HEK293 (cell line): ENCODE measurements around the gene ZNF106.
A peak's percentile ranks its signal among the peaks of the same experiment; 100 is the strongest.

Source experiments
- BCL11B ChIP-seq: fragments of 450-650 bp; formaldehyde crosslinking; IDR thresholded peaks from 2 replicates; pipeline ENCODE4 v1.5.1; 2016; ENCODE audit warnings: low read depth, missing biosample characterization, missing genetic modification characterization
- KLF1 ChIP-seq: fragments of 450-650 bp; formaldehyde crosslinking; IDR thresholded peaks from 2 replicates; pipeline ENCODE4 v1.5.1; 2016; ENCODE audit warnings: missing biosample characterization, missing genetic modification characterization
- KLF17 ChIP-seq: fragments of 450-650 bp; formaldehyde crosslinking; IDR thresholded peaks from 2 replicates; pipeline ENCODE4 v1.5.1; 2016; ENCODE audit warnings: missing biosample characterization, missing genetic modification characterization
- OVOL3 ChIP-seq: fragments of 450-650 bp; formaldehyde crosslinking; IDR thresholded peaks from 2 replicates; pipeline ENCODE4 v1.5.1; 2016; ENCODE audit warnings: missing biosample characterization, missing genetic modification characterization
- SALL2 ChIP-seq: fragments of 450-650 bp; formaldehyde crosslinking; IDR thresholded peaks from 2 replicates; pipeline ENCODE4 v1.5.0; 2017; ENCODE audit warnings: missing biosample characterization, mild to moderate bottlenecking, missing genetic modification characterization, borderline replicate concordance
- YY1 ChIP-seq: fragments of 450-650 bp; formaldehyde crosslinking; IDR thresholded peaks from 2 replicates; pipeline ENCODE4 v1.5.1; 2018; ENCODE audit warnings: missing biosample characterization, missing genetic modification characterization
- ZBTB21 ChIP-seq: fragments of 450-650 bp; formaldehyde crosslinking; IDR thresholded peaks from 2 replicates; pipeline ENCODE4 v1.5.1; 2017; ENCODE audit warnings: missing biosample characterization, missing genetic modification characterization
- ZFP69B ChIP-seq: fragments of 450-650 bp; formaldehyde crosslinking; IDR thresholded peaks from 2 replicates; pipeline ENCODE4 v1.5.1; 2016; ENCODE audit warnings: missing biosample characterization, missing genetic modification characterization
- ZNF112 ChIP-seq: fragments of 450-650 bp; formaldehyde crosslinking; IDR thresholded peaks from 2 replicates; pipeline ENCODE4 v1.5.0; 2017; ENCODE audit warnings: missing biosample characterization, missing genetic modification characterization
- ZNF184 ChIP-seq: fragments of 450-650 bp; IDR thresholded peaks from 2 replicates; pipeline ENCODE4 v1.5.1; 2018; ENCODE audit warnings: missing biosample characterization, mild to moderate bottlenecking, missing genetic modification characterization
- ZNF19 ChIP-seq: fragments of 450-650 bp; formaldehyde crosslinking; IDR thresholded peaks from 2 replicates; pipeline ENCODE4; 2016; ENCODE audit warnings: missing biosample characterization, missing genetic modification characterization, low read depth
- ZNF23 ChIP-seq: fragments of 450-650 bp; formaldehyde crosslinking; IDR thresholded peaks from 2 replicates; pipeline ENCODE4 v1.5.1; 2016; ENCODE audit warnings: missing biosample characterization, missing genetic modification characterization, borderline replicate concordance
- ZNF341 ChIP-seq: fragments of 450-650 bp; formaldehyde crosslinking; IDR thresholded peaks from 2 replicates; pipeline ENCODE4; 2016; ENCODE audit warnings: low read depth, missing biosample characterization, missing genetic modification characterization
- ZNF366 ChIP-seq: fragments of 450-650 bp; formaldehyde crosslinking; conservative IDR thresholded peaks from 2 replicates; pipeline ENCODE4 v1.5.1; 2016; ENCODE audit warnings: missing biosample characterization, missing genetic modification characterization
- ZNF416 ChIP-seq: fragments of 450-650 bp; formaldehyde crosslinking; IDR thresholded peaks from 2 replicates; pipeline ENCODE4 v1.5.1; 2016; ENCODE audit warnings: missing biosample characterization, missing genetic modification characterization
- ZNF473 ChIP-seq: fragments of 450-650 bp; formaldehyde crosslinking; IDR thresholded peaks from 2 replicates; pipeline ENCODE4 v1.5.1; 2017; ENCODE audit warnings: missing biosample characterization, missing genetic modification characterization
- ZNF48 ChIP-seq: fragments of 450-650 bp; formaldehyde crosslinking; IDR thresholded peaks from 2 replicates; pipeline ENCODE4 v1.5.1; 2016; ENCODE audit warnings: missing biosample characterization, missing genetic modification characterization
- ZNF549 ChIP-seq: fragments of 450-650 bp; IDR thresholded peaks from 2 replicates; pipeline ENCODE4 v1.5.1; 2018; ENCODE audit warnings: missing biosample characterization, missing genetic modification characterization, mild to moderate bottlenecking, inconsistent platforms, moderate library complexity
- ZNF555 ChIP-seq: fragments of 450-650 bp; formaldehyde crosslinking; conservative IDR thresholded peaks from 2 replicates; pipeline ENCODE4 v1.5.1; 2017; ENCODE audit warnings: missing biosample characterization, mild to moderate bottlenecking, missing genetic modification characterization, inconsistent platforms
- ZNF558 ChIP-seq: fragments of 450-650 bp; formaldehyde crosslinking; IDR thresholded peaks from 2 replicates; pipeline ENCODE4 v1.5.1; 2016; ENCODE audit warnings: missing biosample characterization, missing genetic modification characterization
- ZNF600 ChIP-seq: fragments of 450-650 bp; formaldehyde crosslinking; IDR thresholded peaks from 2 replicates; pipeline ENCODE4 v1.5.1; 2016; ENCODE audit warnings: missing biosample characterization, missing genetic modification characterization
- ZNF830 ChIP-seq: fragments of 450-650 bp; IDR thresholded peaks from 2 replicates; pipeline ENCODE4 v1.5.0; 2018; ENCODE audit warnings: missing biosample characterization, missing genetic modification characterization, low read depth, mild to moderate bottlenecking, moderate library complexity
- ZSCAN16 ChIP-seq: fragments of 450-650 bp; formaldehyde crosslinking; IDR thresholded peaks from 2 replicates; pipeline ENCODE4 v1.5.1; 2016; ENCODE audit warnings: missing biosample characterization, missing genetic modification characterization
- TF ChIP-seq, protein P1 (sequence below): fragments of 450-650 bp; formaldehyde crosslinking; IDR thresholded peaks from 2 replicates; pipeline ENCODE4 v1.5.1; 2017; ENCODE audit warnings: missing biosample characterization, missing genetic modification characterization
- TF ChIP-seq, protein P2 (sequence below): fragments of 450-650 bp; formaldehyde crosslinking; IDR thresholded peaks from 2 replicates; pipeline ENCODE4 v1.5.1; 2016; ENCODE audit warnings: missing biosample characterization, missing genetic modification characterization
- TF ChIP-seq, protein P3 (sequence below): fragments of 450-650 bp; formaldehyde crosslinking; IDR thresholded peaks from 2 replicates; pipeline ENCODE4 v1.5.1; 2016; ENCODE audit warnings: missing biosample characterization, missing genetic modification characterization, borderline replicate concordance
- TF ChIP-seq, protein P4 (sequence below): fragments of 450-650 bp; formaldehyde crosslinking; conservative IDR thresholded peaks from 2 replicates; pipeline ENCODE4 v1.5.1; 2016; ENCODE audit warnings: low read depth, missing biosample characterization, missing genetic modification characterization

Gene ZNF106

GRCh38 chr15:42490671-42491538 lies at the start of gene ZNF106 (continued):
- TF ChIP-seq, protein P1, sequence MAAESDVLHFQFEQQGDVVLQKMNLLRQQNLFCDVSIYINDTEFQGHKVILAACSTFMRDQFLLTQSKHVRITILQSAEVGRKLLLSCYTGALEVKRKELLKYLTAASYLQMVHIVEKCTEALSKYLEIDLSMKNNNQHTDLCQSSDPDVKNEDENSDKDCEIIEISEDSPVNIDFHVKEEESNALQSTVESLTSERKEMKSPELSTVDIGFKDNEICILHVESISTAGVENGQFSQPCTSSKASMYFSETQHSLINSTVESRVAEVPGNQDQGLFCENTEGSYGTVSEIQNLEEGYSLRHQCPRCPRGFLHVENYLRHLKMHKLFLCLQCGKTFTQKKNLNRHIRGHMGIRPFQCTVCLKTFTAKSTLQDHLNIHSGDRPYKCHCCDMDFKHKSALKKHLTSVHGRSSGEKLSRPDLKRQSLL (tag by site-specific recombination), result peak; percentile 96
- TF ChIP-seq ZNF600 (tag by site-specific recombination) (peak; percentile 62), BCL11B (tag by site-specific recombination) (no peak), ZNF23 (no peak), ZNF184 (peak; percentile 9; the same call in 1 of the 2 replicates), ZSCAN16 (tag by site-specific recombination) (no peak), KLF1 (tag by site-specific recombination) (no peak), KLF17 (tag by site-specific recombination) (peak; percentile 70), ZNF341 (tag by site-specific recombination) (peak; percentile 31; the same call in 1 of the 2 replicates), ZFP69B (tag by site-specific recombination) (peak; percentile 63; the same call in 1 of the 2 replicates), OVOL3 (tag by site-specific recombination) (no peak), ZNF555 (tag by site-specific recombination) (no peak), ZNF112 (tag by site-specific recombination) (no peak), ZNF549 (no peak), ZNF19 (tag by site-specific recombination) (no peak), SALL2 (tag by site-specific recombination) (no peak), ZBTB21 (tag by site-specific recombination) (0 out of 2 replicates have a peak, but pooled peaks have one; percentile 19), ZNF473 (tag by site-specific recombination) (no peak), ZNF366 (peak; percentile 93), YY1 (tag by site-specific recombination) (peak; percentile 81), ZNF416 (no peak), ZNF830 (tag by site-specific recombination) (no peak), ZNF48 (tag by site-specific recombination) (no peak), ZNF558 (no peak)
- TF ChIP-seq, protein P2, sequence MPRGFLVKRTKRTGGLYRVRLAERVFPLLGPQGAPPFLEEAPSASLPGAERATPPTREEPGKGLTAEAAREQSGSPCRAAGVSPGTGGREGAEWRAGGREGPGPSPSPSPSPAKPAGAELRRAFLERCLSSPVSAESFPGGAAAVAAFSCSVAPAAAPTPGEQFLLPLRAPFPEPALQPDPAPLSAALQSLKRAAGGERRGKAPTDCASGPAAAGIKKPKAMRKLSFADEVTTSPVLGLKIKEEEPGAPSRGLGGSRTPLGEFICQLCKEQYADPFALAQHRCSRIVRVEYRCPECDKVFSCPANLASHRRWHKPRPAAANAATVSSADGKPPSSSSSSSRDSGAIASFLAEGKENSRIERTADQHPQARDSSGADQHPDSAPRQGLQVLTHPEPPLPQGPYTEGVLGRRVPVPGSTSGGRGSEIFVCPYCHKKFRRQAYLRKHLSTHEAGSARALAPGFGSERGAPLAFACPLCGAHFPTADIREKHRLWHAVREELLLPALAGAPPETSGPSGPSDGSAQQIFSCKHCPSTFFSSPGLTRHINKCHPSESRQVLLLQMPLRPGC, result peak; percentile 65; the same call in 1 of the 2 replicates
- TF ChIP-seq, protein P3, sequence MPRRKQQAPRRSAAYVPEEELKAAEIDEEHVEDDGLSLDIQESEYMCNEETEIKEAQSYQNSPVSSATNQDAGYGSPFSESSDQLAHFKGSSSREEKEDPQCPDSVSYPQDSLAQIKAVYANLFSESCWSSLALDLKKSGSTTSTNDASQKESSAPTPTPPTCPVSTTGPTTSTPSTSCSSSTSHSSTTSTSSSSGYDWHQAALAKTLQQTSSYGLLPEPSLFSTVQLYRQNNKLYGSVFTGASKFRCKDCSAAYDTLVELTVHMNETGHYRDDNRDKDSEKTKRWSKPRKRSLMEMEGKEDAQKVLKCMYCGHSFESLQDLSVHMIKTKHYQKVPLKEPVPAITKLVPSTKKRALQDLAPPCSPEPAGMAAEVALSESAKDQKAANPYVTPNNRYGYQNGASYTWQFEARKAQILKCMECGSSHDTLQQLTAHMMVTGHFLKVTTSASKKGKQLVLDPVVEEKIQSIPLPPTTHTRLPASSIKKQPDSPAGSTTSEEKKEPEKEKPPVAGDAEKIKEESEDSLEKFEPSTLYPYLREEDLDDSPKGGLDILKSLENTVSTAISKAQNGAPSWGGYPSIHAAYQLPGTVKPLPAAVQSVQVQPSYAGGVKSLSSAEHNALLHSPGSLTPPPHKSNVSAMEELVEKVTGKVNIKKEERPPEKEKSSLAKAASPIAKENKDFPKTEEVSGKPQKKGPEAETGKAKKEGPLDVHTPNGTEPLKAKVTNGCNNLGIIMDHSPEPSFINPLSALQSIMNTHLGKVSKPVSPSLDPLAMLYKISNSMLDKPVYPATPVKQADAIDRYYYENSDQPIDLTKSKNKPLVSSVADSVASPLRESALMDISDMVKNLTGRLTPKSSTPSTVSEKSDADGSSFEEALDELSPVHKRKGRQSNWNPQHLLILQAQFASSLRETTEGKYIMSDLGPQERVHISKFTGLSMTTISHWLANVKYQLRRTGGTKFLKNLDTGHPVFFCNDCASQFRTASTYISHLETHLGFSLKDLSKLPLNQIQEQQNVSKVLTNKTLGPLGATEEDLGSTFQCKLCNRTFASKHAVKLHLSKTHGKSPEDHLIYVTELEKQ, result peak; percentile 43; the same call in 1 of the 2 replicates
- TF ChIP-seq, protein P4, sequence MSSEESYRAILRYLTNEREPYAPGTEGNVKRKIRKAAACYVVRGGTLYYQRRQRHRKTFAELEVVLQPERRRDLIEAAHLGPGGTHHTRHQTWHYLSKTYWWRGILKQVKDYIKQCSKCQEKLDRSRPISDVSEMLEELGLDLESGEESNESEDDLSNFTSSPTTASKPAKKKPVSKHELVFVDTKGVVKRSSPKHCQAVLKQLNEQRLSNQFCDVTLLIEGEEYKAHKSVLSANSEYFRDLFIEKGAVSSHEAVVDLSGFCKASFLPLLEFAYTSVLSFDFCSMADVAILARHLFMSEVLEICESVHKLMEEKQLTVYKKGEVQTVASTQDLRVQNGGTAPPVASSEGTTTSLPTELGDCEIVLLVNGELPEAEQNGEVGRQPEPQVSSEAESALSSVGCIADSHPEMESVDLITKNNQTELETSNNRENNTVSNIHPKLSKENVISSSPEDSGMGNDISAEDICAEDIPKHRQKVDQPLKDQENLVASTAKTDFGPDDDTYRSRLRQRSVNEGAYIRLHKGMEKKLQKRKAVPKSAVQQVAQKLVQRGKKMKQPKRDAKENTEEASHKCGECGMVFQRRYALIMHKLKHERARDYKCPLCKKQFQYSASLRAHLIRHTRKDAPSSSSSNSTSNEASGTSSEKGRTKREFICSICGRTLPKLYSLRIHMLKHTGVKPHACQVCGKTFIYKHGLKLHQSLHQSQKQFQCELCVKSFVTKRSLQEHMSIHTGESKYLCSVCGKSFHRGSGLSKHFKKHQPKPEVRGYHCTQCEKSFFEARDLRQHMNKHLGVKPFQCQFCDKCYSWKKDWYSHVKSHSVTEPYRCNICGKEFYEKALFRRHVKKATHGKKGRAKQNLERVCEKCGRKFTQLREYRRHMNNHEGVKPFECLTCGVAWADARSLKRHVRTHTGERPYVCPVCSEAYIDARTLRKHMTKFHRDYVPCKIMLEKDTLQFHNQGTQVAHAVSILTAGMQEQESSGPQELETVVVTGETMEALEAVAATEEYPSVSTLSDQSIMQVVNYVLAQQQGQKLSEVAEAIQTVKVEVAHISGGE, result peak; percentile 47
